Fibroblast of lung (primary cell): Measurements from ENCODE around the gene ZNF614. TPM values are rescaled to one million over a fixed set of nuclear protein-coding genes. Genes with fewer than 3 reads are reported as not detected.

Experiments
- DNase-seq, 2 donors: peaks; one replicate each; pipeline versions ENCODE4 v3.0.0 to v3.0.0-alpha.2; 2010; ENCODE audit warnings: low read depth in 2 of 2
- H2AFZ ChIP-seq: 2 replicates; pipeline ENCODE4 v1.5.1; 2012; ENCODE audit warnings: low read length, control low read depth, inconsistent platforms
- H3K27ac ChIP-seq: 2 replicates; pipeline ENCODE4 v1.5.1; 2011; ENCODE audit warnings: low read length, control low read depth; ENCODE audit not compliant: insufficient read depth
- H3K27me3 ChIP-seq: 2 replicates; pipeline ENCODE4 v1.5.1; 2011; ENCODE audit warnings: mild to moderate bottlenecking, low read length; ENCODE audit not compliant: control insufficient read depth, insufficient read depth
- H3K36me3 ChIP-seq: 2 replicates; pipeline ENCODE4 v1.5.1; 2011; ENCODE audit warnings: low read length; ENCODE audit not compliant: control insufficient read depth, insufficient read depth
- H3K4me1 ChIP-seq: 2 replicates; pipeline ENCODE4 v1.5.1; 2011; ENCODE audit warnings: low read length; ENCODE audit not compliant: control insufficient read depth, insufficient read depth; ENCODE audit errors: extremely low read depth
- H3K4me2 ChIP-seq: 2 replicates; pipeline ENCODE4 v1.5.1; 2011; ENCODE audit warnings: low read length, control low read depth; ENCODE audit not compliant: insufficient read depth; ENCODE audit errors: extremely low read depth
- H3K4me3 ChIP-seq, 4 experiments: fragments of 200-600 bp in 1 of 4; sonication (generic) in 1 of 4; replicated peaks in 1 of 4; 2 replicates each; pipeline ENCODE4 v1.5.1; 2011 to 2016; ENCODE audit warnings: low read length in 4 of 4, low read depth in 3 of 4, mild to moderate bottlenecking in 3 of 4, control low read depth in 2 of 4, inconsistent platforms in 1 of 4, mixed read lengths in 1 of 4; ENCODE audit not compliant: insufficient read depth in 1 of 4; ENCODE audit errors: control extremely low read depth in 1 of 4
- H3K79me2 ChIP-seq: 2 replicates; pipeline ENCODE4 v1.5.1; 2012; ENCODE audit warnings: mild to moderate bottlenecking, low read length, inconsistent platforms; ENCODE audit not compliant: control insufficient read depth, insufficient read depth
- H3K9ac ChIP-seq: 2 replicates; pipeline ENCODE4 v1.5.1; 2011; ENCODE audit warnings: mild to moderate bottlenecking, low read length, control low read depth; ENCODE audit not compliant: insufficient read depth
- H3K9me3 ChIP-seq: 2 replicates; pipeline ENCODE4 v1.5.1; 2012; ENCODE audit warnings: low read depth, low read length; ENCODE audit not compliant: control insufficient read depth, insufficient read depth
- H4K20me1 ChIP-seq: 2 replicates; pipeline ENCODE4 v1.5.1; 2011; ENCODE audit warnings: low read length; ENCODE audit not compliant: control insufficient read depth, insufficient read depth; ENCODE audit errors: extremely low read depth
- EZH2 ChIP-seq: IDR thresholded peaks from 2 replicates; pipeline ENCODE4 v1.5.1; 2012; ENCODE audit warnings: low read length, control low read depth, mild to moderate bottlenecking; ENCODE audit errors: missing control alignments
- polyA plus RNA-seq, 2 donors: library from polyadenylated mRNA; depleted of rRNA in 1 of 2; stranded (reverse) in 1 of 2; unstranded in 1 of 2; fragments of >200 nt; gene quantifications; 2 replicates each; pipeline ENCODE4 v1.2.1, GENCODE V29; 2011 to 2012; ENCODE audit warnings: missing spikeins in 1 of 2
- total RNA-seq: library from RNA; depleted of rRNA; stranded (reverse); fragments of >200 nt; gene quantifications from 2 replicates; pipeline ENCODE4 v1.2.1, GENCODE V29; 2014
- TF ChIP-seq, protein P1 (sequence below), 2 donors: IDR thresholded peaks in 1 of 2; conservative IDR thresholded peaks in 1 of 2; 1 replicate in 1 of 2; 2 replicates in 1 of 2; pipeline ENCODE4 v1.5.1; 2011 to 2012; ENCODE audit warnings: low read length in 2 of 2, control low read depth in 1 of 2, inconsistent platforms in 1 of 2, low read depth in 1 of 2, mild to moderate bottlenecking in 1 of 2

ZNF614 gene
- total and polyA plus RNA-seq, 2 donors (not counting 1 experiment from before 2014, with no cell fraction given): 7.2 to 9.2 TPM

DNA sequence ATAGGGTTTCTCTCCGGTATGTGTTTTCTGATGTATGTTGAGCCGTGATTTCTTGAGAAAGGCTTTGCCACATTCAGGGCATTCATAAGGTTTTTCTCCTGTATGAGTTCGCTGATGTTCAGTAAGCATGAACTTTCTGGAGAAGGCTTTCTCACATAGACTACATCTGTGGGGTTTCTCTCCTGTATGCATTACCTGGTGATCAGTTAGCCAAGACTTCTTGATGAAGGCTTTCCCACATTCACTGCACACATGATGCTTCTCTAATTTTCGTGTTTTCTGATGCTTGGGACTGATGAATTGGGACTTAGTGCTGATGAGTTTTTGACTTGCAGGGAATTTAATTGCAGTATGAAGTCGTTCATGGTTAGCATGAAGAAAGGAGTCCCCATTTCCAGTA lies 62.6 kb downstream of the ZNF614 start:
- H3K4me2 ChIP-seq: no peak overlapping the region
- no peaks in the 10 kb centered on the region for H3K79me2 ChIP-seq
- H3K4me3 ChIP-seq: no peak overlapping the region
- no peak overlapping the region for H3K9ac ChIP-seq
- H3K4me1 ChIP-seq: no peaks in the 10 kb centered on the region
- TF ChIP-seq, protein P1, sequence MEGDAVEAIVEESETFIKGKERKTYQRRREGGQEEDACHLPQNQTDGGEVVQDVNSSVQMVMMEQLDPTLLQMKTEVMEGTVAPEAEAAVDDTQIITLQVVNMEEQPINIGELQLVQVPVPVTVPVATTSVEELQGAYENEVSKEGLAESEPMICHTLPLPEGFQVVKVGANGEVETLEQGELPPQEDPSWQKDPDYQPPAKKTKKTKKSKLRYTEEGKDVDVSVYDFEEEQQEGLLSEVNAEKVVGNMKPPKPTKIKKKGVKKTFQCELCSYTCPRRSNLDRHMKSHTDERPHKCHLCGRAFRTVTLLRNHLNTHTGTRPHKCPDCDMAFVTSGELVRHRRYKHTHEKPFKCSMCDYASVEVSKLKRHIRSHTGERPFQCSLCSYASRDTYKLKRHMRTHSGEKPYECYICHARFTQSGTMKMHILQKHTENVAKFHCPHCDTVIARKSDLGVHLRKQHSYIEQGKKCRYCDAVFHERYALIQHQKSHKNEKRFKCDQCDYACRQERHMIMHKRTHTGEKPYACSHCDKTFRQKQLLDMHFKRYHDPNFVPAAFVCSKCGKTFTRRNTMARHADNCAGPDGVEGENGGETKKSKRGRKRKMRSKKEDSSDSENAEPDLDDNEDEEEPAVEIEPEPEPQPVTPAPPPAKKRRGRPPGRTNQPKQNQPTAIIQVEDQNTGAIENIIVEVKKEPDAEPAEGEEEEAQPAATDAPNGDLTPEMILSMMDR (conservative IDR thresholded peaks at IDR 0.05 in 1 of 2, IDR thresholded peaks at IDR 0.05 in 1 of 2; ENCODE audit: low read depth in 1 of 2, low read length in 2 of 2): no peak
- TF ChIP-seq EZH2: no peak
- H3K9me3 ChIP-seq: peaks cover 3% of the 10 kb centered on the region
- no peak overlapping the region for H3K27ac ChIP-seq
- H2AFZ ChIP-seq: no peak overlapping the region
- peaks cover 18% of the 10 kb centered on the region for H3K36me3 ChIP-seq
- no peak for DNase-seq
- no peaks in the 10 kb centered on the region for H4K20me1 ChIP-seq
- H3K27me3 ChIP-seq: no peaks in the 10 kb centered on the region

Other genes with a start within 250 kb of the ZNF614 start
- gene FPR3, start 233.2 kb downstream of the ZNF614 start, total RNA-seq: under 0.01 TPM in 1 of 2 replicates, not detected in the other
- gene FPR3, start 233.2 kb downstream of the ZNF614 start, polyA plus RNA-seq: not detected in 2 replicates
- 8.9 and 9.0 TPM in 2 replicates for gene ZNF577, start 140.4 kb downstream of the ZNF614 start, total RNA-seq
- gene ZNF577, start 140.4 kb downstream of the ZNF614 start, polyA plus RNA-seq: 4.1 and 4.6 TPM in 2 replicates
- gene ZNF649, start 123.4 kb downstream of the ZNF614 start, total RNA-seq: 6.2 and 6.9 TPM in 2 replicates
- 4.6 and 5.6 TPM in 2 replicates for gene ZNF649, start 123.4 kb downstream of the ZNF614 start, polyA plus RNA-seq
- 10.8 and 11.2 TPM in 2 replicates for gene ZNF613, start 100.9 kb downstream of the ZNF614 start, total RNA-seq
- gene ZNF613, start 100.9 kb downstream of the ZNF614 start, polyA plus RNA-seq: 3.8 and 4.6 TPM in 2 replicates
- gene ZNF350, start 41.5 kb downstream of the ZNF614 start, total RNA-seq: 11.3 and 16.5 TPM in 2 replicates
- gene ZNF350, start 41.5 kb downstream of the ZNF614 start, polyA plus RNA-seq: 6.0 and 7.7 TPM in 2 replicates
- 14.7 and 15.7 TPM in 2 replicates for gene ZNF615, start 20.2 kb downstream of the ZNF614 start, total RNA-seq
- gene ZNF615, start 20.2 kb downstream of the ZNF614 start, polyA plus RNA-seq: 6.2 and 7.8 TPM in 2 replicates
- 6.4 and 10.2 TPM in 2 replicates for gene ZNF432, start 20.5 kb upstream of the ZNF614 start, total RNA-seq
- 2.5 and 5.7 TPM in 2 replicates for gene ZNF432, start 20.5 kb upstream of the ZNF614 start, polyA plus RNA-seq
- gene ZNF841, start 67.4 kb upstream of the ZNF614 start, total RNA-seq: 19.8 and 27.4 TPM in 2 replicates
- 6.3 and 9.8 TPM in 2 replicates for gene ZNF841, start 67.4 kb upstream of the ZNF614 start, polyA plus RNA-seq
- 11.3 and 12.4 TPM in 2 replicates for gene ZNF616, start 111.6 kb upstream of the ZNF614 start, total RNA-seq
- 5.5 and 6.8 TPM in 2 replicates for gene ZNF616, start 111.6 kb upstream of the ZNF614 start, polyA plus RNA-seq
- gene ZNF836, start 143.2 kb upstream of the ZNF614 start, total RNA-seq: 10.0 and 13.2 TPM in 2 replicates
- 3.1 and 5.9 TPM in 2 replicates for gene ZNF836, start 143.2 kb upstream of the ZNF614 start, polyA plus RNA-seq
- 86.8 and 115 TPM in 2 replicates for gene PPP2R1A, start 161.7 kb upstream of the ZNF614 start, total RNA-seq
- 171 and 210 TPM in 2 replicates for gene PPP2R1A, start 161.7 kb upstream of the ZNF614 start, polyA plus RNA-seq
- gene ZNF766, start 241.2 kb upstream of the ZNF614 start, total RNA-seq: 11.6 and 13.7 TPM in 2 replicates
- 8.7 and 13.4 TPM in 2 replicates for gene ZNF766, start 241.2 kb upstream of the ZNF614 start, polyA plus RNA-seq